Kidney (tissue), 14 donors: ENCODE results near the gene TMEM200A. TPM values are rescaled to one million over a fixed set of nuclear protein-coding genes. Genes with fewer than 3 reads are reported as not detected.

Source experiments
- DNase-seq, 5 donors: peaks; one replicate each; pipeline ENCODE4 v3.0.0-alpha.2; 2013 to 2020
- FAIRE-seq: peaks from 2 replicates; lab custom pipeline; 2012; peaks lifted over from hg19 to GRCh38; lab: Jason Lieb, UNC
- H3K27ac ChIP-seq, 2 donors: one replicate each; pipeline ENCODE4 v1.7.0; 2013; ENCODE audit warnings: low read depth in 2 of 2, low read length in 2 of 2, inconsistent platforms in 1 of 2
- H3K27me3 ChIP-seq: one replicate; pipeline ENCODE4 v1.7.1; 2013; ENCODE audit warnings: low read length, inconsistent platforms; ENCODE audit not compliant: control insufficient read depth, insufficient read depth
- H3K36me3 ChIP-seq, 3 donors: one replicate each; pipeline versions ENCODE4 v1.7.0 to v1.7.1; 2013; ENCODE audit warnings: low read length in 3 of 3, control low read depth in 1 of 3, inconsistent platforms in 1 of 3; ENCODE audit not compliant: insufficient read depth in 3 of 3, control insufficient read depth in 2 of 3
- H3K4me1 ChIP-seq, 3 donors: one replicate each; pipeline versions ENCODE4 v1.7.0 to v1.7.1; 2013; ENCODE audit warnings: low read length in 3 of 3, inconsistent platforms in 1 of 3, low read depth in 1 of 3; ENCODE audit not compliant: control insufficient read depth in 2 of 3, insufficient read depth in 2 of 3
- H3K4me3 ChIP-seq, 3 donors: one replicate each; pipeline versions ENCODE4 v1.7.0 to v1.8.1; 2013; ENCODE audit warnings: low read length in 3 of 3, control low read depth in 1 of 3, inconsistent platforms in 1 of 3
- H3K9ac ChIP-seq, 3 donors: one replicate each; pipeline versions ENCODE4 v1.7.0 to v1.7.1; 2013; ENCODE audit warnings: low read length in 3 of 3, control low read depth in 1 of 3, inconsistent platforms in 1 of 3
- H3K9me3 ChIP-seq, 3 donors: one replicate each; pipeline versions ENCODE4 v1.7.0 to v1.7.1; 2013; ENCODE audit warnings: low read length in 3 of 3, control low read depth in 1 of 3, inconsistent platforms in 1 of 3; ENCODE audit not compliant: control insufficient read depth in 2 of 3, insufficient read depth in 1 of 3
- CTCF ChIP-seq: IDR thresholded peaks from 3 replicates; pipeline ENCODE4 v1.5.1; 2012; ENCODE audit warnings: mild to moderate bottlenecking, moderate library complexity, borderline replicate concordance; ENCODE audit not compliant: insufficient read depth; ENCODE audit errors: extremely low read depth
- intact Hi-C: fragments of 100-400 bp; cut with DNase I; formaldehyde crosslinking; loops from one replicate; pipeline ENCODE4 v1.11.1; 2022
- polyA plus RNA-seq: library from polyadenylated mRNA; stranded (reverse); fragments of 350-450 nt; fragmentation: Illumina TruSeq; extraction: RNeasy Lipid Tissue Mini Kit (QIAGEN cat#74804); gene quantifications from one replicate; pipeline ENCODE4 v1.2.3, GENCODE V29; 2014; ENCODE audit warnings: low read depth, low replicate concordance; ENCODE audit not compliant: insufficient read depth
- total RNA-seq: library from RNA; stranded (reverse); fragmentation: NEBNext Ultra II Directional; extraction: Animal tissue kit (Norgen Biotek cat#: 25700); gene quantifications from one replicate; pipeline ENCODE4 v1.2.1, GENCODE V29; 2021
- donor health status: control.
- donor health status: control.
- donor health status: control.
- donor health status: control.
- donor health status: control.
- donor health status: DM: yes; HTN: yes; CAD: no.
- donor health status: Normal renal cell carcinoma (clear cell type).

Gene TMEM200A
- total and polyA plus RNA-seq, 2 donors from 2014 or later: 7.7 to 17.9 TPM

- peaks cover 0 to 2% (median 0%) of the 10 kb centered on the region in 3 donors for H3K9me3 ChIP-seq
- H3K27me3 ChIP-seq: no peaks in the 10 kb centered on the region
- TF ChIP-seq CTCF: no peak
- intact Hi-C loops: no loop called here
- H3K4me3 ChIP-seq: no peak overlapping the region
- H3K27ac ChIP-seq: no peak overlapping the region
- no peak for FAIRE-seq
- H3K36me3 ChIP-seq: no peaks in the 10 kb centered on the region
- H3K4me1 ChIP-seq: no peaks in the 10 kb centered on the region
- DNase-seq: no peak
- no peak overlapping the region for H3K9ac ChIP-seq
Measured at GRCh38 chr6:130357436-130357835, 8.4 kb upstream of the TMEM200A start.

- H3K27ac ChIP-seq: no peak overlapping the region
- no peaks in the 10 kb centered on the region for H3K9me3 ChIP-seq
- intact Hi-C loops: loop anchor here (10.0 kb wide), 1 partner anchor 335 kb away; no protein-coding TSS in a partner anchor
- H3K9ac ChIP-seq: no peak overlapping the region
- no peak for TF ChIP-seq CTCF
- no peak overlapping the region for H3K4me3 ChIP-seq
- FAIRE-seq (no peak), DNase-seq (no peak)
- no peaks in the 10 kb centered on the region for H3K36me3 ChIP-seq
- H3K4me1 ChIP-seq: no peaks in the 10 kb centered on the region
- H3K27me3 ChIP-seq: no peaks in the 10 kb centered on the region
Measured at GRCh38 chr6:130359736-130360135, 6.1 kb upstream of the TMEM200A start.

GRCh38 chr6:130362128-130362527 lies 3.7 kb upstream of the TMEM200A start:
- Histone ChIP-seq H3K4me3 (no peak overlapping the region), H3K27me3 (no peaks in the 10 kb centered on the region), H3K9ac (no peak overlapping the region), H3K36me3 (no peaks in the 10 kb centered on the region), H3K9me3 (no peaks in the 10 kb centered on the region), H3K27ac (no peak overlapping the region), H3K4me1 (no peaks in the 10 kb centered on the region)
- DNase-seq (peak in 3 of 5 donors; percentile 15 to 64 (median 59)), FAIRE-seq (no peak)
- no peak for TF ChIP-seq CTCF
- intact Hi-C loops: loop anchor here (10.0 kb wide), 1 partner anchor 333 kb away; no protein-coding TSS in a partner anchor
